PC-3 (cell line): Measurements from ENCODE around the gene LTB.

Experiments
- CTCF ChIP-seq: fragments of 300-600 bp; sonication (generic); conservative IDR thresholded peaks from 2 replicates; pipeline ENCODE4 v1.5.1; 2017; ENCODE audit warnings: antibody characterized with exemption, low read depth, mild to moderate bottlenecking, low read length
- EZH2phosphoT487 ChIP-seq: fragments of 300-600 bp; sonication (generic); IDR thresholded peaks from 2 replicates; pipeline ENCODE4 v1.6.1; 2018; ENCODE audit warnings: mild to moderate bottlenecking, antibody characterized with exemption, low read length, borderline replicate concordance

GRCh38 chr6:31626952-31627351, 44.7 kb upstream of the LTB start:
- TF ChIP-seq CTCF (no peak), EZH2phosphoT487 (no peak)
